H1 (cell line): ENCODE measurements around the gene TTC32. TPM values are rescaled to one million over a fixed set of nuclear protein-coding genes. Genes with fewer than 3 reads are reported as not detected.
A peak's percentile ranks its signal among the peaks of the same experiment; 100 is the strongest.

Experiments used
- CTCF ChIA-PET: fragments of 300-600 bp; sonication (Branson Sonifier 250); formaldehyde crosslinking; loops from one replicate; lab custom pipeline; 2021; ENCODE audit not compliant: partially characterized antibody; lab: Charles Lee
- POLR2A ChIA-PET: fragments of 300-600 bp; sonication (Branson Sonifier 250); formaldehyde crosslinking; loops from one replicate; lab custom pipeline; 2021; ENCODE audit warnings: inconsistent platforms; ENCODE audit not compliant: partially characterized antibody; lab: Charles Lee
- DNase-seq, 2 experiments: peaks; one replicate each; pipeline versions ENCODE4 v3.0.0 to v3.0.0-alpha.2; 2010 to 2022; ENCODE audit warnings: low spot score in 2 of 2, low read depth in 1 of 2, mixed read lengths in 1 of 2
- FAIRE-seq: peaks from 2 replicates; lab custom pipeline; 2011; peaks lifted over from hg19 to GRCh38; lab: Jason Lieb, UNC
- H2AFZ ChIP-seq: 2 replicates; pipeline ENCODE4 v1.8.1; 2012; ENCODE audit warnings: low read length, inconsistent platforms
- H2AK5ac ChIP-seq: 2 replicates; pipeline ENCODE4 v1.6.1; 2013; ENCODE audit warnings: low read depth, low read length
- H2BK120ac ChIP-seq: replicated peaks from 2 replicates; pipeline ENCODE3; 2013; ENCODE audit warnings: low read depth, low read length, inconsistent platforms
- H2BK12ac ChIP-seq: 2 replicates; pipeline ENCODE4 v1.6.1; 2013; ENCODE audit warnings: low read depth, low read length
- H2BK15ac ChIP-seq: 2 replicates; pipeline ENCODE4 v1.6.1; 2013; ENCODE audit warnings: low read length
- H2BK20ac ChIP-seq: 2 replicates; pipeline ENCODE4 v1.6.1; 2013; ENCODE audit warnings: low read length
- H2BK5ac ChIP-seq: 2 replicates; pipeline ENCODE4 v1.6.1; 2013; ENCODE audit warnings: low read depth, low read length
- H3K14ac ChIP-seq: 2 replicates; pipeline ENCODE4 v1.6.1; 2013; ENCODE audit warnings: inconsistent platforms; ENCODE audit not compliant: insufficient read length
- H3K18ac ChIP-seq: 2 replicates; pipeline ENCODE4 v1.6.1; 2013; ENCODE audit warnings: low read length; ENCODE audit errors: extremely low read depth
- H3K23ac ChIP-seq: 2 replicates; pipeline ENCODE4 v1.6.1; 2013; ENCODE audit warnings: inconsistent platforms; ENCODE audit not compliant: insufficient read length
- H3K23me2 ChIP-seq: 2 replicates; pipeline ENCODE4 v1.6.1; 2013; ENCODE audit warnings: low read depth, low read length
- H3K27ac ChIP-seq: 2 replicates; pipeline ENCODE4 v1.6.1; 2011; ENCODE audit warnings: low read depth, low read length, inconsistent platforms
- H3K27me3 ChIP-seq, 4 experiments: replicated peaks in 1 of 4; 1 replicate in 1 of 4; 2 replicates in 3 of 4; pipeline versions ENCODE4 v1.6.1 to v1.8.1; 2011 to 2013; ENCODE audit warnings: low read length in 3 of 4, mild to moderate bottlenecking in 3 of 4, inconsistent platforms in 2 of 4, mixed read lengths in 2 of 4, moderate library complexity in 1 of 4; ENCODE audit not compliant: control insufficient read depth in 3 of 4, insufficient read depth in 3 of 4; ENCODE audit errors: extremely low read depth in 1 of 4
- H3K36me3 ChIP-seq, 4 experiments: 2 replicates each; pipeline versions ENCODE4 v1.6.1 to v1.8.1; 2011 to 2013; ENCODE audit warnings: mild to moderate bottlenecking in 4 of 4, low read length in 3 of 4, moderate library complexity in 2 of 4, control low read depth in 1 of 4, inconsistent platforms in 1 of 4; ENCODE audit not compliant: insufficient read depth in 4 of 4, control insufficient read depth in 2 of 4
- H3K4ac ChIP-seq: replicated peaks from 2 replicates; pipeline ENCODE3; 2013; ENCODE audit warnings: low read length, low read depth, mixed read lengths, inconsistent platforms; ENCODE audit not compliant: insufficient read length
- H3K4me1 ChIP-seq, 4 experiments: replicated peaks in 1 of 4; 1 replicate in 1 of 4; 2 replicates in 3 of 4; pipeline versions ENCODE4 v1.6.1 to v1.8.1; 2011 to 2013; ENCODE audit warnings: low read length in 3 of 4, inconsistent platforms in 2 of 4, mixed read lengths in 1 of 4; ENCODE audit not compliant: insufficient read depth in 4 of 4, control insufficient read depth in 3 of 4
- H3K4me2 ChIP-seq, 2 experiments: 2 replicates each; pipeline versions ENCODE4 v1.6.1 to v1.8.1; 2011 to 2013; ENCODE audit warnings: low read depth in 2 of 2, low read length in 2 of 2, control low read depth in 1 of 2, inconsistent platforms in 1 of 2, mild to moderate bottlenecking in 1 of 2; ENCODE audit not compliant: insufficient read depth in 1 of 2
- H3K4me3 ChIP-seq, 4 experiments: fragments of 200-600, 300-600 bp in 1 of 4; sonication (generic), shearing (Covaris generic), sonication (Bioruptor Twin) in 1 of 4; 2 replicates each; pipeline versions ENCODE4 v1.5.1 to v1.8.1; 2011 to 2016; ENCODE audit warnings: low read length in 4 of 4, low read depth in 3 of 4, control low read depth in 2 of 4, inconsistent platforms in 2 of 4, mild to moderate bottlenecking in 2 of 4, mixed read lengths in 1 of 4, moderate library complexity in 1 of 4; ENCODE audit not compliant: insufficient read depth in 2 of 4; ENCODE audit errors: extremely low read depth in 1 of 4
- H3K56ac ChIP-seq: replicated peaks from 2 replicates; pipeline ENCODE3; 2013; ENCODE audit warnings: low read depth, mild to moderate bottlenecking, mixed read lengths, low read length, inconsistent platforms; ENCODE audit not compliant: insufficient read length
- H3K79me1 ChIP-seq: 2 replicates; pipeline ENCODE4 v1.6.1; 2013; ENCODE audit warnings: low read depth, low read length, control low read depth
- H3K79me2 ChIP-seq, 2 experiments: 2 replicates each; pipeline versions ENCODE4 v1.6.1 to v1.8.1; 2012 to 2013; ENCODE audit warnings: low read length in 2 of 2, mild to moderate bottlenecking in 2 of 2, inconsistent platforms in 1 of 2; ENCODE audit not compliant: insufficient read depth in 2 of 2, control insufficient read depth in 1 of 2
- H3K9ac ChIP-seq, 4 experiments: replicated peaks in 1 of 4; 1 replicate in 1 of 4; 2 replicates in 3 of 4; pipeline versions ENCODE4 v1.6.1 to v1.8.1; 2011 to 2013; ENCODE audit warnings: low read depth in 3 of 4, low read length in 3 of 4, control low read depth in 2 of 4, mild to moderate bottlenecking in 2 of 4, moderate library complexity in 2 of 4, inconsistent platforms in 1 of 4; ENCODE audit errors: extremely low read depth in 1 of 4
- H3K9me3 ChIP-seq, 2 experiments: 2 replicates each; pipeline versions ENCODE4 v1.6.1 to v1.8.1; 2012 to 2013; ENCODE audit warnings: mild to moderate bottlenecking in 2 of 2, moderate library complexity in 2 of 2, control low read depth in 1 of 2, inconsistent platforms in 1 of 2, low read depth in 1 of 2, low read length in 1 of 2, mixed read lengths in 1 of 2; ENCODE audit not compliant: insufficient read depth in 2 of 2
- H4K20me1 ChIP-seq, 2 experiments: replicated peaks in 1 of 2; 2 replicates each; pipeline versions ENCODE3 to v1.8.1; 2011 to 2013; ENCODE audit warnings: inconsistent platforms in 2 of 2, low read length in 2 of 2, mild to moderate bottlenecking in 1 of 2; ENCODE audit not compliant: insufficient read depth in 2 of 2, control insufficient read depth in 1 of 2
- H4K5ac ChIP-seq: 2 replicates; pipeline ENCODE4 v1.6.1; 2013; ENCODE audit warnings: low read length, low read depth, mixed read lengths, inconsistent platforms; ENCODE audit not compliant: insufficient read length
- H4K8ac ChIP-seq: 2 replicates; pipeline ENCODE4 v1.8.0; 2013; ENCODE audit warnings: mild to moderate bottlenecking, moderate library complexity, low read length, inconsistent platforms; ENCODE audit not compliant: insufficient read depth; ENCODE audit errors: extremely low read depth
- H4K91ac ChIP-seq: replicated peaks from 2 replicates; pipeline ENCODE3; 2013; ENCODE audit warnings: low read length, mixed read lengths, inconsistent platforms; ENCODE audit not compliant: insufficient read length
- WGBS, 2 experiments: shearing (Covaris generic) in 1 of 2; methylation state at CpG; one replicate each; pipeline versions ENCODE4 v1.1.6 to v1.1.7; 2013 to 2015; ENCODE audit warnings: low lambda C conversion rate in 2 of 2, mixed read lengths in 2 of 2, inconsistent platforms in 1 of 2, low coverage in 1 of 2, missing lambda C conversion rate in 1 of 2; ENCODE audit not compliant: insufficient replicate concordance in 2 of 2, insufficient coverage in 1 of 2, insufficient read length in 1 of 2; ENCODE audit errors: extremely low coverage in 1 of 2, missing lambda C conversion rate in 1 of 2; 5-methylcytosine and 5-hydroxymethylcytosine counted together
- polyA plus RNA-seq, 7 experiments: library from polyadenylated mRNA; depleted of rRNA in 3 of 7; stranded (reverse) in 5 of 7; unstranded in 2 of 7; fragments of >200 nt in 5 of 7; fragments of 200-250 nt in 2 of 7; gene quantifications; 1 replicate in 5 of 7; 2 replicates in 1 of 7; 4 replicates in 1 of 7; pipeline versions ENCODE4 v1.2.1 to v1.2.3, GENCODE V29; 2011 to 2013; ENCODE audit warnings: missing spikeins in 2 of 7, mixed read lengths in 2 of 7
- total RNA-seq: library from RNA; stranded (reverse); fragmentation: NEBNext Ultra II Directional; extraction: Animal tissue kit (Norgen Biotek cat#: 25700); gene quantifications from 2 replicates; pipeline ENCODE4 v1.2.1, GENCODE V29; 2021

Gene TTC32
- total and polyA plus RNA-seq, 2 of the 8 experiments (the other 6 are each of a cell fraction or from before 2014, with no cell fraction given) = 6.8 to 8.7 TPM

DNA sequence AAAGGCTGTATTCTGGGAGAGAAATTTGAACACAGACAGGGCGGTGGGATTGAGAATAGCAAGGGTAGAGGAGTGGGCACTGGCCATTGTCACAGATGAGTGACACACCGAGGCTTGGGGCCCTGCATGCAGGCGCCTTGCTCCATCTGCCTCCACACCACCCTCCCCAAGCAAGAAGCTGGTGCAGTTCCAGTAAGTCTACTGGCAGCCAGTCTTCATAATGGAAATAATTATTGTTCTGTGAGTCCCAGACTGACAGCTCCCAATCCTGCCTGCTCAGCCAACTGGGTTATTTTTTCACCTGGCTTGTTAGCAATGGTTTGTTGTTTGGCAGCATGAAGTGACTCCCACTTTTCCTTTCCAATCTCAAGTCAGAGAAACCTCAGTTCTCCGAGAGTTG, 13.0 kb downstream of the TTC32 start:
- Histone ChIP-seq H3K79me2 (no peaks in the 10 kb centered on the region), H3K14ac (no peak overlapping the region), H2BK12ac (no peak overlapping the region), H2BK20ac (no peak overlapping the region), H3K79me1 (no peaks in the 10 kb centered on the region), H3K9me3 (no peaks in the 10 kb centered on the region), H2BK5ac (no peak overlapping the region), H3K27ac (no peak overlapping the region), H4K8ac (no peak overlapping the region), H3K4me2 (no peak overlapping the region), H3K4me1 (0 out of 7 replicates have a peak, but pooled peaks cover 0 to 2% (median 0%) of the 10 kb centered on the region in 4 experiments), H3K18ac (no peak overlapping the region), H2AFZ (no peak overlapping the region), H4K20me1 (no peaks in the 10 kb centered on the region), H2BK120ac (no peak overlapping the region), H4K91ac (no peak overlapping the region), H3K36me3 (no peaks in the 10 kb centered on the region), H2AK5ac (no peak overlapping the region), H3K23ac (no peak overlapping the region), H3K23me2 (no peaks in the 10 kb centered on the region), H3K9ac (no peak overlapping the region), H3K27me3 (no peaks in the 10 kb centered on the region; a peak in 1 of 7 replicates), H3K4ac (no peak overlapping the region), H2BK15ac (no peak overlapping the region), H4K5ac (no peak overlapping the region), H3K4me3 (no peak overlapping the region), H3K56ac (no peak overlapping the region)
- FAIRE-seq (no peak), DNase-seq (peak in 1 of 2 experiments; percentile 30)
- WGBS, 2 experiments = 88% methylated on average over 4 of the region's 4 CpGs; no CpG with 5 or more reads in 1 of the 2 experiments
- ChIA-PET CTCF (no interaction called here), POLR2A (no interaction called here)
